CD4-positive, alpha-beta T cell treated with Interleukin-12 subunit alpha and Interleukin-12 subunit beta, for 1 hour (primary cell): Measurements from ENCODE around the gene CEP43.

ENCODE experiments used
- DNase-seq: peaks from one replicate; pipeline ENCODE4 v3.0.0-alpha.2; 2020

Gene CEP43, protein sequence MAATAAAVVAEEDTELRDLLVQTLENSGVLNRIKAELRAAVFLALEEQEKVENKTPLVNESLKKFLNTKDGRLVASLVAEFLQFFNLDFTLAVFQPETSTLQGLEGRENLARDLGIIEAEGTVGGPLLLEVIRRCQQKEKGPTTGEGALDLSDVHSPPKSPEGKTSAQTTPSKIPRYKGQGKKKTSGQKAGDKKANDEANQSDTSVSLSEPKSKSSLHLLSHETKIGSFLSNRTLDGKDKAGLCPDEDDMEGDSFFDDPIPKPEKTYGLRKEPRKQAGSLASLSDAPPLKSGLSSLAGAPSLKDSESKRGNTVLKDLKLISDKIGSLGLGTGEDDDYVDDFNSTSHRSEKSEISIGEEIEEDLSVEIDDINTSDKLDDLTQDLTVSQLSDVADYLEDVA

DNA sequence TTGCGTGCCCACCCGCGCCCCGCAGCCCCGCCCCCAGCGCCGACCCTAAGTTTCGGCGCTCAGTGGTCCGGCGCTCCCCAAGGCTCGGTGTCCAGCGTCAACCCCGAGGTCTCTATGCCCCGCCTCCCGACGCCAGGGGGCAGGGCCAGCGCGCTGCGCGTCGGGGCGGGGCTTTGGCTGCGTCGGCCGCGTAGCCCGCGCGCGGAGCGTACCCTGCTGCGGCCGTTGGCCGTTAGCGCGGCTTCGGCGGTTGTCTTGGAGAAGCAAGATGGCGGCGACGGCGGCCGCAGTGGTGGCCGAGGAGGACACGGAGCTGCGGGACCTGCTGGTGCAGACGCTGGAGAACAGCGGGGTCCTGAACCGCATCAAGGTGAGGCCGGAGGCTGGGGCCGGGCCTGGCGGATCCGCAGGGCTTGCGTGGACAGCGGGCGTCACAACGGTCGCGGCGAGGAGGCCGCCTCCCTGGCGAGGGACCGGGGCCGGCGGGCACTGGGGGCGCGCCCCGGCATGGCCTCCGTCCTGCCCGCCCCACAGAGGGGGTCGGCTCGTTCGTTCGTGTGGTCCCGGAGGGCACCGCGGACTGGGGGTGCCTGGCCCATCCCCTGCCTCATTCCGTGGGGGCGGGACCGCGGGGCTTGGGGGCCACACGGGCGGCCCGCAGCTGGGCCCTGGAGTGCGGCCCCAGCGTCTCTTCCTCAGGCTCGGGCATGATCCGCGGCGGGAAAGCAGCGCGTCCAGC is at the start of gene CEP43:
Gene CEP43, plus strand, starts transcription at position 253 of the 739 bp plus-strand sequence. Its CDS starts 16 bp downstream, at position 269.
- DNase-seq = peak; percentile 92

DNA sequence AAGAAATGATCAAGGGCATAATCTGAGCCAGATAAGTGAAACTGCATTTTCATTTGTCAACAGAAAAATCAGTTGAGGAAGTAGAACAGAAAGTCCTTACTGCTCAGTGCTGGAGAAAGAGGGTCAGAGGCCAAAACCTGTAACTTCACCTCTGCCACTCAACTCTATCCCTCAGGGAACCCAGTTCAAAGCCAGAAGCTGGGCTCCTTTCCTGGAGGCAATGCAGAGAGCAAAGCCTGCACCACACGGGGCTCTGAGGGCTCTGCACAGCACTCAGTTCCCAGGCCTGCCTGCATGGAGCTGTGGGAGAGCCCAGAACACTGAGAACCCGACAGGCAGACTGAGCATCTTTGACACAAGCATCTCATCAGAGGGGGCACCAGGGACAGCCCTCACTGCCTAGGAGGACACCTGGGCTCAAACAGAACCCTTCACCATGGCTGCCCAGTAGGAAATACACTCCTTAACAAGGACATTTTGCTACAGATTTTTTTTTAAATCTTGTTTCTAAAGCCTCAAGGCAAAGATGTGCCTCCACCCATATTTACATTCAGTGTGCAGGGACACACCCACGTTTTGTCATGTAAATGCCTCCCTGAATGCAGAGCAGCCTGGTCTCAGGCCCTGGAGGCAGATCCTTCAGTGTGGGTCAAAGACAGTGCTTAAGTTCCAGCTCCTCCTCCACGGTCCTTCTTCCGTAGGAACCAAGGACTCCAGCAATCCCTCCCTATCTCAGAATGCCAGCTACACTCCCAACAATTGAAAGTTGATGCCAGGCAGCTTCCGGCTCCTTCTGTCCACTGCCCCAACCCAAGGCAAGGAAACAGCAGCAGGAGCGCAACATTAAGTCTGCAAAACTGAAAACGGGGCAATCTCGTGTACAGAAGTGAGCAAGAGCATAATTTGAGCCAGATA is 49.4 kb upstream of the CEP43 start:
- DNase-seq = no peak

DNA sequence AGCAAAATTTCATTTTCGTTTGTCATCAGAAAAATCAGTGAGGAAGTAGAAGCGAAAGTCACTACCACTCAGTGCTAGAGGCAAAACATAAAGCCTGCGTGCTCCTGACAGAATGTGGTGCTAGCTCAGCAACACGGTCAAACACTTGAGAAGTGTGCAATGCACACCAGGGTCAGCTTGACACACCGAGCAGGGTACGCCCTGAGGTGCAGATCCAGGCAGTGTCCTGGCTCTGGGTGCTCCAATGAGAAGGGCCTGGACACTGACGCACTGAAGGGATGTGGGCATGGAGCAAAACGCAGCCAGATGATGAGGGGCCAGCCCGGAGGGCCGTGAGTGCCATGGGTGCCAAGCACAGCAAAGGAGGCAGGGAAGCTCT is 48.8 kb upstream of the CEP43 start:
- DNase-seq = peak; percentile 37

DNA sequence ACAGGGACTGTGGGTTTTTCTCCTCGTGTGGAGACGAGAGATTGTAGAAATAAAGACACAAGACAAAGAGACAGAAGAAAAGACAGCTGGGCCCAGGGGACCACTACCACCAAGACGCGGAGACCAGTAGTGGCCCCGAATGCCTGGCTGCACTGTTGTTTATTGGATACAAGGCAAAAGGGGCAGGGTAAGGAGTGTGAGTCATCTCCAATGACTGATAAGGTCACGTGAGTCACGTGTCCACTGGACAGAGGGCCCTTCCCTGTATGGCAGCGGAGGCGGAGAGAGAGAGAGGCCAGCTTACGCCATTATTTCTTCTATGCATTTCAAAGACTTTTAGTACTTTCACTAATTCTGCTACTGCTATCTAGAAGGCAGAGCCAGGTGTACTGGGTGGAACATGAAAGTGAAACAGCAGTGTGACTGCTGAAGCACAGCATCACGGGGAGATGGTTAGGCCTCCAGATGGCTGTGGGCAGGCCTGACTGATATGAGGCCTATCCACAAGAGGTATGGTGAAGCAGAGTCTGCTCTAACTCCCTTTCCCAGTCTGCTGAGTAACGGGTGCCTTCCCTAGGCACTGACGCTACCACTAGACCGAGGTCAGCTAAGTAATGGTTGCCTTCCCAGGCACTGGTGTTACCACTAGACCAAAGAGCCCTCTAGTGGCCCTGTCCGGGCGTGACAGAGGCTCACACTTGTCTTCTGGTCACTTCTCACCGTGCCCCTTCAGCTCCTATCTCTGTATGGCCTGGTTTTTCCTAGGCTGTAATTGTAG is 48.1 kb upstream of the CEP43 start:
- DNase-seq = peak; percentile 75

DNA sequence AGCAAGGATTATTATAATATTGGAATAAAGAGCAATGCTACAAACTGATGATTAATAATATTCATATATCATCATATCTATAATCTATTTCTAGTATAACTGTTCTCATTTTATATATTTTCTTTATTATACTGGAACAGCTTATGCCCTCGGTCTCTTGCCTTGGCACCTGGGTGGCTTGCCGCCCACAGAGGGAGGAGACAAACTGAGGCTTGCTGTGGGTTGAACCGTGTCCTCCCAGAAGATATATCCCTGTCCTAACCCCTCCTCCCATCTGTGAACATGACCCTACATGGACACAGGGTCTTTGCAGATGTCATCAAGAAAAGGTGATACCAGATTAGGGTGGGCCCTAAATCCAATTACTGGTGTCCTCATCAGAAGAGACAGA is 47.5 kb upstream of the CEP43 start:
- DNase-seq = no peak

DNA sequence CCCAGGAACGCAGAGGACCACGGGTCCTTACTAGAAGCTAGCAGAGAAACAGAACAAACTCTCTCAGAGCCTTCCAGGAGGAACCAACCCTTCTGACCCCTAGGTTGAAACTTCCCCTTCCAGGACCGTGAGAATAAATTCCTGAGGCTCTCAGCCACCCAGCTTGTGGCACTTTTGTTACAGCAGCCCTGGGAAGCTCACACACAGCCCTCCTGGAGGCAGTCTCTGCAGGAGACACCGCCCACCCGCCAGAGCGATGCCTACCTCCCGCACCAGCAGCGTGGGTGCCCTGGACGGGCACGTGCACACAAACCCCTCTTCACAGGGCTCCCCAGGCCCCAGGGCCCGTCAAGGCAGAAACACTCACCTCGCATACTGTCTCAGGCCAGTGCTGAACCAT is 47.1 kb upstream of the CEP43 start:
- no peak for DNase-seq

DNA sequence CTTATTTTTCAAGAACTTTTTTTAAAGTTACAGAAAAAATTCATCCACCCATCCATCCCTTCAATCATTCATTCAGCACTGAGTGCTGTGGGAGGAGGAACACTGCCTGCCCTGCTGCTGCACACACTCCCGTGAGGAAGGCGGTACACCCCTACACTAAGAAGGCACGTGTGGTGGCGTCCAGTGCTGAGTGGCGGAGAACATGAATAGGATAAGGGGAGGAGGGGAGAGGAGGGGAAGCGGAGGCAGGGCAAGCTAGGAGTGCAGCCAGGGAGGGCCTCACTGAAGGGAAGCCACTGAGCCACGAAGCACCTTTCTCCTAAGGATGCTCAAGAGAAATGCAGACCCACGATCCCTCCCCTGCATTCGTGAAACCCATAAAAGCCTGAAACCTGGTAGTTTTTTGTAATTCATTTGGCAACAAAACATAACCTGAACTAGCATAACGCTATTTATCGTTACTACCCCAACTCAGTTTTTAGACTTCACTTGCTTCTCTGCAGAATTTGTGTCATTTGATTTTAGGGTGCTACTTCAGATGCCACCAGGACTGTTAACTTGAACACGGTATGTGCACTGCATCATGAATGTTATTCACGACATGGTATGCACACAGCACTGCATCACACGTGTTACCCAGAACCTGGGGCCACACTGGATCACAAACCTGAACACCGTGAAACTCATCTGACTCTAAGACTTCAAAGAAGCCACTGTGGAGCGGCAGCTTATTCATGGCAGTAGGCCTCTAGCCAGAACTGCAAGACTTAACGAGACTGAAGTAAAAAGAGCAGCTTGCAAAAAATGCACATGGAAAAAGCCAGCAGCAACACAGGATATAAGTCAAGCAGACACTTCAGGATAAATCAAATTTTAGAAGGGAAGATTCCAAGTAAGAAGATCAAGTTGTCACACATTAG is 46.4 kb upstream of the CEP43 start:
- DNase-seq = peak; percentile 38

DNA sequence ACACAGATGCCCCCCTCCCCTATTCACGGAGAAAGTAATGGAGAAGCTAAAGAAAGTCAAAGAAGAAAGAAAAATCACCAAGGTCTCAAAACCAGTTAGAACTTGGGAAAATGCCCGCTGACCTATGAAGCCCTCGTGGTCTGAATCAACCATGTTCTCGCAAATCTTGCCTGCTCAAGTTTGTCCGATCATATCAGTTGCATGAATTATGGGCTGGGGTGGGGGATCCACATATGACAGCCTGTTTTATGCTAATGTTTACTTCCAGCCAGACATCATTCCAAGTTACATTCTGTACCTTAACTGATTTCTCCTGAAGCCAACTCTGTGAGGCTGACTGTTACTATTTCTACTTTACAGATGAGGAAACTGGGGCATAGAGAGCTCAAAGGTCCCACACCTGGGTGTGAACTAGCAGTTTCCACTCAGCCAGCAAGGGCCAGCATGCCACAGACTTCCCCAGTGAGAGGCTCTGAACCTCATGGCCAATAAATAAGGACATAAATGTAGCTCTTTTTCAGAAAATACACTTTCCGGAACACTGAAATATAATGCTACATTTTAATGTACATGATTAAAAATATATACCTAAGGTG is 45.0 kb upstream of the CEP43 start:
- DNase-seq = no peak

DNA sequence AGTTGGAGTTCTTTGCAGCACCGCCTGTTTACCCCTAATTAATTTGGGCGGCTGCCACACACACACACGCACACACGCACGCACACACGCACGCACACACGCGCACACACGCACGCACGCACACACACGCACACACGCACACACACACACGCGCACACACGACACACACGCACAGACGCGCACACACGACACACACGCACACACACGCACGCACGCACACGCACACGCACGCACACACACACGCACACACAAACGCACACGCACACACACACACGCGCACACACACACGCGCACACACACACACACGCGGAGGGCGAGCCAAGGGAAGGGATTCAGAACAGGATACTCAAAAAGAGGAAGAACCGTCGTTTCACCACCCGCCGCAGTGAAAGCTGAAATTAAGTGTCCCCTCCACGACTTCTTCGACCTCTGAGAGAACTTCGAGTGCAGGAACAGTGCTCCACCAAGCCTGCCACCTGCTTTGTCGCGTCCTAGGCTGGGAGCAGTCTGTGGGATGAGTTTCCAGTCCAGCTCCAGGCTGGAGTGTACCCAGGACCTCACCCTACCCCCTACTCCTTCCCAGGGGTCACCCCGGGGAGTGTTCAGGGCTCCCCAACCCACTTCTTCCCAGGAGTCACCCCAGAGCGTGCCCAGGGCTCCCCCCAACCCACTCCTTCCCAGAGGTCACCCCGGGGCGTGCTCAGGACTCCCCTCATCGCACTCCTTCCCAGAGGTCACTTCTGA is 43.9 kb upstream of the CEP43 start:
- DNase-seq = peak; percentile 42

DNA sequence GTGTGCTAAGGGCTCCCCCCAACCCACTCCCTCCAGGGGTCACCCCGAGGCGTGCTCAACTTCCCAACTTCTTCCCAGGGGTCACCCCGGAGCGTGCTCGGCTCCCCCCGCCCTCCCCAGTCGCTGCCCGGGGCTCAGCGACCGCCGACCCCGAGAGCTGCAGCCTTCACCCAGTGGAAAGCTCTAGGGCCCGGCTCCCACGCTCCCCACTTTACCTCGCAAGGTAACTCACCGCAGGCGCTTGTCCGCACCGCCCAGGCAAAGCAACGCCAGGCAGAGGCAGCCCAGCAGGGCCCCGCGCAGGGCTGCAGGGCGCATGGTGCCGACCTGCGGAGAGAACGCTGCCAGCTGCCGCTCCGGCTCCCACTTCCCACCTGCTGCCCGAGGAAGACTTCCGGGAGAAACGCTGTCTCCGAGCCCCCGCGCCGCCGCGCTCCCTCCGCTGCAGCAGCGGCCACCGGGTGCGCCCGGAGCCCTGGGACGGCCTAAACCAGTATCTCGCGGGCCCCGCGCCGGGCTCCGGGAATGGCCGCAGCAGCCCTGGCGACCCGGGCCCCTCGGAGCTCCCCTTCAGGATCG is 43.2 kb upstream of the CEP43 start:
- DNase-seq = no peak

DNA sequence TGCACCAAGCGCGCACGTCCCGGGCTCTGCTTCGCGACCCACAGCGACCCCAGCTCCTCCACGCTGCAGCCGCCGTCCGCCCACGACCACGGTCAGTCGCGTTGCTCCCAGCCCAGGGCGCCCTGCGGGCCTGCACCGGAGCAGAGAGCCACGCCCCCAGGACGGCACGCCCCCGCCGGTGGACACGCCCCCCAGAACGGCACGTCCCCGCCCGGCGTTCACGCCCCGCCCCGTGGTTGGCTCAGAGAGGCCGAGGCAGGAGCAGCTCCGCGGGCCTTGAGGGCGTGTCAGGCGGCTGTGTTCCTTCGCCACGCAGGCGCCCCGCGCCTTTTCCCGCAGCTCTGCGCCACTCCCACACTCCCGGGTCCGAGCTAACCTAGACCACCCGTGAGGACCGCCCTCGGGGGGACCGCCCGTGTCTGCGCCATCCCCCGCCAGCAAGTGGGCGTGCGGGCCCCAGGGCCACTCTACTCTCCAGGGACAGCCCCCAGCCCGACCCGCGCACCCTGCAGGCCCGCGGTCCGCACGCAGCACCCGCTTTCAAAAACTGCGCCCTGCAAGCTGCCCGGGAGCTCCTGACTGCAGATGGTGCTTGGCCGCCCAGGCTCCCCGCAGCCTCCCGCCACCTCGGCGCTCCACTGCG is 42.6 kb upstream of the CEP43 start, which contains the start of gene RNASET2:
Gene RNASET2, minus strand, starts transcription at position 107 of the 643 bp plus-strand sequence. CDS start 368 bp downstream, outside the sequence.
- peak; percentile 98 for DNase-seq

DNA sequence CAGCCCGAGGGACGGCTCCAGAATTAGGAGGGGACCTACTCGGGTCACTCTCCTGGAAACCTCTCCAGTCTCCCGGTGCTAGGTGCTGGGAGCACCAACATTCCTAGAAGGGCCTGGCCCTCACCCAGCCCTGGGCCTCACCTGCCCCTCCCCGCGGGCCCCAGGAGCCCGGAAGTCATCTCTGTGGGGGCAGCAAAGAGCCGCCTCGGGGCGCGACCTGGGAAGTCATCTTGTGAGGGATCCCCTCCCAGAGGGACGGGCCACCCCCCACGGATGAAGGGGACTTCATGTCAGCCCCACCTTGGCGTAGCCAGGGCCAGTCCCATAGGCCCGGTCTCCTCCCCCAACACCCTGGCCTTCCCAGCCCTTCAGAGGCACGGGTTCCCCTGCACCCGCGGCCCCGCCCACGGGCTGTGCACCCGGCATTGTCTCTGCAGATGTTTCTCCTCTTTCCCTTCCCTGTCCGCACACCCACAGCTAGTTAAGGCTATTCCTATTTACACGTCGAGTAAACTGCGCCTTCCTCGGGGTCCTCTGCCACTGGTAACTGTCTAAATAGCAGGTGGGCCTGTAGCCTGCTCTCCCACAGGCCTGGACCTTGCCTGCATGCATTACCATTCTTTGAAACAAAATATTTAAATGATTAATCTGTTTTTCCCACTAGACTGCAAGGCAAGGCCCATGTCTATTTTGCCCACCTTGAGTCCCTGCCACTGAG is 42.0 kb upstream of the CEP43 start:
- peak; percentile 63 for DNase-seq

DNA sequence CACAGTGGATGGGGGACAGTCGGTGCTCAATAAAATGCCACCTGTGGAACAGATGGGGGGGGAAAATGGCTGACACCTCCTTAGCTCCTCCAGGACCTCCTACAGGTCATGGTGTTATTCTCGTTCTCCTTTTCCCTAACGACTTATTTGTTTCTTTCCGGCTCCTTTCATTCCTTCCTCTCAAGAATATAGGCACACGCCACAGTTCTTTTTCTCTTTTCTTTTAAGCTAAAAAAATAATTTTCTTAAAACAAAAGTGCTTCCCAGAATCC is 41.5 kb upstream of the CEP43 start:
- no peak for DNase-seq

DNA sequence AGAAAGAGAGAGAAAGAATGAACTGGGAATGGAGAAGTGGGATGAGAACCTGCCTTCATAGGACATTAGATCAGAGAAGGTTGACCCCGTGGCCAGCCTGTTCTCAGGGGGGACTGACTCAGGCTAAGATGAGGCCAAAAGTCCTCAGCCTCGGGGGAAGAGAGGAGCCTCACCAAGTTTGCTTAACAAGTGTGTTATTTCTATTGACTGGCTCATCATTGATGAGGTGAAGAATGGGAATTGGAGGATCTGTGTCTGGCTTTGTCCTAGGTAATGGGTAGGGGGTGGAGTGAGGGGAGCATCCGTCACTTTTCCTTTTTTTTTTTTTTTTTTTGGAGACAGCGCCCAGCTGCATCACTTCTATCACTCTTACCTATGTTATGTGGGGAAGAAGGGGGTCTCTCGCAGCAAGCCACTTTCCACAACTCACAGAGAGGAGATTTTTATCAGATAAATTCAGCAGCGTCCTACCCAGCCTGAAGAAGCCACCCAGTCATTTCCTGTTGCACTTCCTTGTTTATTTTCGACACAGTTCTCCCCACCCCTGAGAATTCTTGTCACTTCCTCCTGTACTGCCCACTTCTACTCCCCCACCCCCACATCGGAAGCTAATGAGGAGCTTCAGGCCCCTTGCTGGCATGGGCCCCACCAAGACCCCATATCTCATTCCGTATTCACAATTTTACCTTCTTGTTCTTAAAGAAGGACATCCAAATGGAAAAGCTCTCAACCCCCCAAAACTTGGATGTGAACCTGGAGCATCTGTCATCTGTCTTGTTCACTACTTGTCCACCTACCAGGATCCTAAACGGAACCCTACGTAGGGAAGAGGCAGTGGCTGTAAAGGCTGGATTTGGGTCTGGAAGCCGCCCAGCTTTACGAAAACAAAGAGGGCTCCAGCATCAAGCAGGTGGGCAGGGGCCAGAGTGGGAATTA is 40.0 kb upstream of the CEP43 start:
- DNase-seq = peak; percentile 82

DNA sequence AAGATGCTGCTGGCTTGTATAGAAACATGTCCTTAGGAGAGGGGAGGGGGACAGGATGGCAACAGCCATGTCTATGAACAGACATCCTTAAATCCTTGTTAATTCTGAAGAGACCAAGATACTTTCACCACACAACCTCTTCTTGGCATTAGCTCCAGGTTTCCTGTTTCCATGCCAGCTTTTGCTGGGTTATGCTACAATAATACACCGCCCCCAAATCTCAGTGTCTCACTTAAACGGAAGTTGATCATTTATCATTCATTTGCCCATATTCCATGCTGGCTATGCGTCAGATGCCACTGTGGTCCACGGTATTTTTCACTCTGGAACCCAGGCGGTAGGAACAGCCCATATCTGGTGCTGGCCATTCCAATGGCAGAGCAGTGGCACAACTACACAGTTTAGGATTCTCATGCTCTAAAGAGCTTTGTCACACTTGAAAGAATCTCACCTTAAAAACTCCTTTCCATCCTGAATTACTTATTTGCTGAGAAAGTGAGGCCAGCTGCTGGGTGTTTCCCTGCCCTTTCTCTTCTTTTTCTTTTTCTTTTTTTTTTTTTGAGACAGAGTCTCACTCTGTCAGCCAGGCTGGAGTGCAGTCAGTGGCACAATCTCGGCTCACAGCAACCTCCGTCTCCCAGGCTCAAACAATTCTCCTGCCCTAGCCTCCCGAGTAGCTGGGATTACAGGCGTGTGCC is 39.1 kb upstream of the CEP43 start:
- no peak for DNase-seq

DNA sequence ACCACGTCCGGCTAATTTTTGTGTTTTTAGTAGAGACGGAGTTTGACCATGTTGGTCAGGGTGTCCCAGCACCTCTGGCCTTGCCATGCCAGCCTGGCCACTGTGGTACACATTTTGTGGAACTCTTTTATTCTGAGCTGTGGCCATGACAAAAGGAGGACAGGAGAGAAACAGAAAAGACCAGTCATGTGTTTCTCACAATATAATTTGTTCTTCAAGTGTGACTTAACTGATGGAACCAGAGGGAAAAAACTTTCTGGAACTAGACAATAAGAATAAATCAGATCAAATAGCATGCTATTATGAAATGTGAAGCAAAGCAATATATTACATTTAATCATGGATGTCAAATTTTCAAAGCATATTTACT is 38.6 kb upstream of the CEP43 start:
- no peak for DNase-seq

DNA sequence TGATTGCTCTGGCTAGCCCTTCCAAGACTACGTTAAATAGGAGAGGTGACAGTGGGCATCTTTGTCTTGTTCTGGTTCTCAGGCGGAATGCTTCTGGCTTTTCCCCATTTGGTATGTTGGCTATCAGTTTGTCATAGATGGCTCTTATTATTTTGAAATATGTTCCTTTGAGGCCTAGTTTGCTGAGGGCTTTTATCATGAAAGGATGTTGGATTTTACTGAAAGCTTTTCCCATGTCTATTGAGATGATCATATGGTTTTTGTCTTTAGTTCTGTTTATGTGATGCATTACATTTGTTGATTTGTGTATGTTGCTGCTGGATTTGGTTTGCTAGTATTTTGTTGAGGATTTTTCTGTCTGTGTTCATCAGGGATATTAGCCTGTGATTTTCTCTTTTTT is 32.9 kb upstream of the CEP43 start:
- no peak for DNase-seq
